AG10803 (cell line): ENCODE measurements around the gene CDK5R1.

ENCODE experiments used
- DNase-seq: peaks from one replicate; pipeline ENCODE4 v3.0.0; 2010; ENCODE audit warnings: low read depth
- H3K4me3 ChIP-seq: 2 replicates; pipeline ENCODE4 v1.5.1; 2011; ENCODE audit warnings: mild to moderate bottlenecking, low read length, control low read depth
- TF ChIP-seq, protein P1 (sequence below): conservative IDR thresholded peaks from 2 replicates; pipeline ENCODE4 v1.5.1; 2011; ENCODE audit warnings: mild to moderate bottlenecking, low read length, control low read depth, inconsistent platforms

The CDK5R1 gene

DNA sequence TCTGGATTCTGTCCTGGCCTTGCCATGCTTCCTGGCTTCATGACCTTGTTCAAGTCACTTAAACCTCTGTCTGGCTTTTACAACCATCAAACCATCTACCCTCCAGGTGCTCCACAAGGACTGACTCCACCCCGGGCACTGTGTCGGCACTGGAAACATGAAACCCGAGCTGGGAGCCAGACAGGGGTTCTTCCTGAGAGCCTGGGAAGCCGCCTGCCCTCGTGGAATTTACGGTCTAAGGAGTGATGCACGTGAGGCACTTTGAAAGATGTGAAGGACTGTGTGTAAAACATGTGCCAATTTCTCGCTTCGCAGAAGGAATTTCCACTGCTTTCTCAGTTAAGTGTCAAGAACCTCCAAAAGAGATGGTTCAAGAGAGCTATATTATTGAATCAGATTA lies 11.6 kb downstream of the CDK5R1 start:
- DNase-seq: no peak
- TF ChIP-seq, protein P1, sequence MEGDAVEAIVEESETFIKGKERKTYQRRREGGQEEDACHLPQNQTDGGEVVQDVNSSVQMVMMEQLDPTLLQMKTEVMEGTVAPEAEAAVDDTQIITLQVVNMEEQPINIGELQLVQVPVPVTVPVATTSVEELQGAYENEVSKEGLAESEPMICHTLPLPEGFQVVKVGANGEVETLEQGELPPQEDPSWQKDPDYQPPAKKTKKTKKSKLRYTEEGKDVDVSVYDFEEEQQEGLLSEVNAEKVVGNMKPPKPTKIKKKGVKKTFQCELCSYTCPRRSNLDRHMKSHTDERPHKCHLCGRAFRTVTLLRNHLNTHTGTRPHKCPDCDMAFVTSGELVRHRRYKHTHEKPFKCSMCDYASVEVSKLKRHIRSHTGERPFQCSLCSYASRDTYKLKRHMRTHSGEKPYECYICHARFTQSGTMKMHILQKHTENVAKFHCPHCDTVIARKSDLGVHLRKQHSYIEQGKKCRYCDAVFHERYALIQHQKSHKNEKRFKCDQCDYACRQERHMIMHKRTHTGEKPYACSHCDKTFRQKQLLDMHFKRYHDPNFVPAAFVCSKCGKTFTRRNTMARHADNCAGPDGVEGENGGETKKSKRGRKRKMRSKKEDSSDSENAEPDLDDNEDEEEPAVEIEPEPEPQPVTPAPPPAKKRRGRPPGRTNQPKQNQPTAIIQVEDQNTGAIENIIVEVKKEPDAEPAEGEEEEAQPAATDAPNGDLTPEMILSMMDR: no peak

DNA sequence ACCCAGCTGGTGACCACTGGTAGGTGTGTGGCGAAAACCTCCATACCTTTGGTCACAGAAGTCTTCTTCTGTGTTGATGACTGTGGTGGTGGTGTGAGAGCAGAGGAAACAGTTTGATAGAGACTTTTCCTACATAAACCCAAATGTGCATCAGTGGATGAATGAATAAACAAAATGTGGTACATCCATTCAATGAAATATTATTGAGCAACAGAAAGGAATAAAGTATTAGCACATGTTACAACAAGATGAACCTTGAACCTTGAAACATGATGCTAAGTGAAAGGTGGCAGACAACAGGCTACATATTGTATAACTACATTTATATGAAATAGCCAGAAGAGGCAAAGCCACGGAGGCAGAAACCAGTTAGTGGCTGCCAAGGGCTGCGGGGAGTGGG lies 15.2 kb downstream of the CDK5R1 start:
- DNase-seq: no peak
- TF ChIP-seq, protein P1: no peak
- no peak overlapping the region for H3K4me3 ChIP-seq

More for the DNA sequence above, 11.6 kb downstream of the CDK5R1 start:
- H3K4me3 ChIP-seq: no peak overlapping the region

DNA sequence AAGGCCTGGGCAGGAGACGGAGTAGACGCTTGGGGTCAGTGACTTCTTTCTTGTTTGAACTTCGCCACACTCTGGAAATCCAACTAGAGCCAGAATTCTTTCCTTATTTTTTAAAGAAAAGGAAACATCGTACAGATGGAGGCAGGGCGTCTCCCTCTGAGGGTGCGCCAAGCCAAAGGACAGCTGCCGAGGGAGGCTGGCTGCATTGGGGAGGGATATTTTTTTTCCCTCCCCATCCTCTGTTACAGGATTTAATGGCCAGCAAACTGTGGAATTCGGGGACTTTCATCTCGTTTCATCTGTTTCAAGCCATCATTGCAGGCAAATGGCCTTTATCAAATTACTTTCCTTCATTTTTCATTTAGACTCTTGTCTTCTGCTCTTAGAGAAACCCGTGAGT lies 15.9 kb downstream of the CDK5R1 start:
- no peak overlapping the region for H3K4me3 ChIP-seq
- TF ChIP-seq, protein P1: no peak
- DNase-seq: no peak

DNA sequence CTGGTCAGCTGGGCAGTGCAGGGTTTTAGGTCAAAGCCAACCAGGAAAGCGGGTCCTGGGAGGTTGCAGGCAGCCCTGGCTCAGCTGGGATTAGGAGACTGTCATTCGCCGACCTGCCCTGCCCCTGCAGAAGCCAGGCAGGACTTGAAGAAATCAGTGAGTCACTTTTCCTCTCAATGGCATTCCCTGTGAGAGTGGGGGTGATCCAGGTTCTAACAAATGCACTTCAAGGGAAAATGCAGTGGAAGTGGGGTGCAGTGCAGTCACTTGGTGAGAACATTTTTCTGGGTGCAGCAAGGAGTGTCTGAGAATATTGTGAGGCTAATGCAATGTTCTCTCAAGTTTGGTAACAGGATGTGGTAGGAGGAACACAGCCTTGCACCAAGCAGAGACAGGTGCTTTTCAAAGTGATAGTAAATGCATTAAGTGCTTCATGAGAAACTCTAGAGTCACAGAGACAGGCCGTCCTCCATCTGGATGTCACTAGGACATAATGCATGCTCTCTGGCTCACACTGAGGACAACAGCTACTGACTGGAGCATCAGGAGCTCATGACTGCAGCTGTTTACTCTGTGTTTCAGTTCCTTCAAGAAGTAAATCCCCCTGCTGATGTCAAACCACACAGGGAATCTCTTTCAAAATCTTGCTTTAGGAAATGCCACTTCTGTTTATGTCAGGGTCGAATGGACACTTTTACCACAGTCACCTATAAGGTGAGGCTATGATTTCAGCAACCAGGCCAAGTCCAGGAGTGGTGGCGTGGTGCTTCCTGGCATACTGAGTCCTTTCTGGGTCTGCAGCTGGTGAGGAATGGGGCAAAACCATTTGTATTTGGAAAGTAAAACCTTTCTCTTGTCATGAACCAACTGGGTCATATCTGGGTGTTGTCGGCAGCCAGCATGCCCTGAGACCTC lies 16.7 kb downstream of the CDK5R1 start:
- TF ChIP-seq, protein P1: no peak
- DNase-seq: no peak
- H3K4me3 ChIP-seq: no peak overlapping the region

DNA sequence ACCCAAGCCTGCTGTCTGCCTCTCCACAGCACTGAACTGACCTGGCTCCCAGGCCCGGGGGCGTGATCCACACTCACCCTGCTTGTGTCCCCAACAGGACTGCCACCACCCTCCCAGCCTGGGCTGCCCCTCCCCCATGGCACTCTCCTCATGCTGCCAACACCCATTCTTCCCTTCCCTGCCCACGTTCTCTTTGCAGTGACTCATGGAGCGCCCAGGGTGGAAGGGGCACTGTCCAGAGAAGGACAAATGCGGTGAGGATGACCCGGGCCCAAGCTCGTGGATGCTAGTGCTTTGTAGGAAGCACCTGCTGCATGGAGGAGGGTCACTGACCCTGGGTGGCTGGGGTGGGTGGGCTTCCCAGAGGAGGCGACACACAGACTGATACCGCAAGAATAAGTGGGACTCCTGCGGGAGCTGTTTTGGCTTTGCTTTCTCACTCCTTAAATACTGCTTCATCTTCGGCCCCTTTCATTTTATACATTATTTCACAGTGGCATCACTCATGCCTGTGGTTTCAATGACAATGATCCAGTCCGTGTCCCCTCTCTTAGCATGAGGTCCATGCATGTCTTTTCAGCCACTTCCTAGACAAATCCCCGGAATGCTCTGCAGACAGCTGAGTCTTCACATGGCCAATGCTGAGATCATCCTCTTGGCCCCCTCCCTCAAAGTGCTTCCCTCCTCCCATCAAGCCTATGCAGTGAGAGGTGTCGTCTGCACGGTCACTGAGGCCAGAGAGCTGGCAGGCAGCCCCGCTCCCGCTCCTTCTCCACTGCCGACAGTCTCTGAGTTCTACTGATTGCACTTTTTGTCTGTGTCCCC lies 17.6 kb downstream of the CDK5R1 start:
- no peak overlapping the region for H3K4me3 ChIP-seq
- DNase-seq: peak; percentile 51

DNA sequence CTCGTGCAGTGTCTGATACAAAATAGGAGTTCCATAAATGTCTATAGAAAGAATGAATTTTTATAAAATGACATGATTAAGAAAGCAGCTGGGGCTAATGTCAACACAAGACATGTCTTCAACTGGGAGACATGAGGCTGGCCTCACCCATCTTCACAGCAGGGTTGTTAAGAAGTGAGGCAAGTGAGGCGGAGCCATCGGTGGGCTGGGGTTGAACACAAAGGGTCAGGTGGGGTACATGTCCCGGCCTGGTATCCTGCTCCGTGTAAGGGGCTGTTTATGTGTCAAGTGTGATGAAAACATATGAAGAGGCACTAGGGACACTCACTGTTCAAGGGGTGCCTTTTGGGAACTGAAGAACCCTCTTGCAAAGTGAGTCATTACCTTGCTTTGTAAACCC lies 22.1 kb downstream of the CDK5R1 start:
- TF ChIP-seq, protein P1: no peak
- H3K4me3 ChIP-seq: no peak overlapping the region
- DNase-seq: no peak

More for the DNA sequence above, 17.6 kb downstream of the CDK5R1 start:
- TF ChIP-seq, protein P1: no peak
